ENCODE results near the gene FOXP1.

Gene FOXP1

GRCh38 chr3:71191031-71191482 is 392.5 kb downstream of the FOXP1 start:
- DNase-seq = no peak

- no peak for DNase-seq
Measured at GRCh38 chr3:71189480-71189879, 394.0 kb downstream of the FOXP1 start.

GRCh38 chr3:71187715-71188114 is 395.8 kb downstream of the FOXP1 start:
- DNase-seq = no peak

GRCh38 chr3:71186801-71187200 is 396.7 kb downstream of the FOXP1 start:
- DNase-seq = no peak

GRCh38 chr3:71185733-71186455 is 397.6 kb downstream of the FOXP1 start:
- DNase-seq = no peak

- DNase-seq = no peak
Measured at GRCh38 chr3:71184252-71184651, 399.3 kb downstream of the FOXP1 start.

GRCh38 chr3:71183549-71183948 is 400.0 kb downstream of the FOXP1 start:
- no peak for DNase-seq

GRCh38 chr3:71180524-71180923 is 403.0 kb downstream of the FOXP1 start:
- DNase-seq = no peak

- DNase-seq = no peak
Measured at GRCh38 chr3:71177375-71177774, 406.2 kb downstream of the FOXP1 start.

- DNase-seq = no peak
Measured at GRCh38 chr3:71176366-71176765, 407.2 kb downstream of the FOXP1 start.

GRCh38 chr3:71175691-71176365 is 407.7 kb downstream of the FOXP1 start:
- DNase-seq = no peak

- no peak for DNase-seq
Measured at GRCh38 chr3:71172951-71173350, 410.6 kb downstream of the FOXP1 start.

- DNase-seq = no peak
Measured at GRCh38 chr3:71172189-71172588, 411.3 kb downstream of the FOXP1 start.

GRCh38 chr3:71171247-71171646 is 412.3 kb downstream of the FOXP1 start:
- DNase-seq = no peak

- no peak for DNase-seq
Measured at GRCh38 chr3:71168880-71169411, 414.6 kb downstream of the FOXP1 start.

GRCh38 chr3:71168121-71168721 is 415.3 kb downstream of the FOXP1 start:
- no peak for DNase-seq

GRCh38 chr3:71166339-71167240 is 416.9 kb downstream of the FOXP1 start:
- DNase-seq = no peak

- DNase-seq = no peak
Measured at GRCh38 chr3:71164881-71165280, 418.6 kb downstream of the FOXP1 start.

GRCh38 chr3:71163198-71163918 is 420.2 kb downstream of the FOXP1 start:
- no peak for DNase-seq

GRCh38 chr3:71162221-71162620 is 421.3 kb downstream of the FOXP1 start:
- no peak for DNase-seq

GRCh38 chr3:71160785-71161546 is 422.6 kb downstream of the FOXP1 start:
- no peak for DNase-seq
